IPS DF 4.7 (cell line): ENCODE data around the gene CYBA.
"Not testable (repeated sequence)": the region's sequence is repeated elsewhere in the genome, so short reads cannot be mapped to it uniquely, and the experiment has no call there.

ENCODE experiments used
- DNase-seq: peaks from one replicate; pipeline ENCODE4 v3.0.0-alpha.2; 2013; ENCODE audit warnings: low spot score; ENCODE audit errors: extremely low read depth

The CYBA gene

DNA sequence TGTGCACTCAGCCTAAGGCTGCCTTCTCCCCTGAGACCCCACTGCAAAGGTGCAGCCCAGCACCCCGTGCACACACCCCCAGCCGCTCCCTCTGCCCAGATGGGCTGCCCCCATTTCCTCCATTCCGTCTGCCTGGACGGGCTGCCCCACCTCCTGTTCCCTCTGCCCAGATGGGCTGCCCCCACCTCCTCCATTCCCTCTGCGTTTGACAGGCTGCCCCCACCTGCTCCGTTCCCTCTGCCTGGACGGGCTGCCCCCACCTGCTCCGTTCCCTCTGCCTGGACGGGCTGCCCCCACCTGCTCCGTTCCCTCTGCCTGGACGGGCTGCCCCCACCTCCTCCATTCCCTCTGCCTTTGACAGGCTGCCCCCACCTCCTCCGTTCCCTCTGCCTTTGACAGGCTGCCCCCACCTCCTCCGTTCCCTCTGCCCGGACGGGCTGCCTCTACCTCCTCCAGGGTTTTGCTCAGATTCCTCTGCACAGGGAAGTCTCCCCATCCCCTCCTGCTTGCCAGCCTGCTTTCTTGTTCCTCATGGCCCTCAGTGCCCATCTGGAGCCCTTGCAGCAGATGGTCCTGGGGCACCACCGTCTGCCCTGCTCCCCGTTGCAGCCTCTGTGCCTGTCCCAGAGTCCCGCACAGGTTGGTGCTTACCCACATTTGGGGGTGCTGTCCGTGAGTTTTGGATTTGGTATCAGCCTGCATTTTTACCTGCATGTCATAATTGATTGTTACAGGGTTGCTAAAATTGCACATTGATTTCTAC lies 35.9 kb downstream of the CYBA start:
- DNase-seq, result no peak

- DNase-seq, result no peak
Measured at GRCh38 chr16:88613911-88614817, 36.7 kb downstream of the CYBA start.

DNA sequence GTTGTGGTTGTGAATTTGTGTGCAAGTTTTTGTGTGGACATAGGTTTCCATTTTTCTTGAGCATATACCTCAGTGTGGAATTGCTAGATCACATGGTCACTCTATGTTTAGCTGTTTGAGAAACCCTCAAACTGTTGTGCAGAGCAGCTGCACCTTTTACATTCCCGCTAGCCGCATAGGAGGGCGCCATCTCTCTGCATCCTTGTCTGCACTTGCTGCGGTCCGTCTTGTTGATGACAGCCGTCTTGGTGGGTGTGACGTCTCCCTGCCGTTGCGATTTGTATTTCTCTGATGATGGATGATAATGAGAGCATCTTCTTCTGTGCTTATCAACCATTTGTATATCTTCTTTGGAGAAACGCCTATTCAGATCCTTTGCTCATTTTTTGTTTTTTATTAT lies 37.6 kb downstream of the CYBA start:
- no peak for DNase-seq

DNA sequence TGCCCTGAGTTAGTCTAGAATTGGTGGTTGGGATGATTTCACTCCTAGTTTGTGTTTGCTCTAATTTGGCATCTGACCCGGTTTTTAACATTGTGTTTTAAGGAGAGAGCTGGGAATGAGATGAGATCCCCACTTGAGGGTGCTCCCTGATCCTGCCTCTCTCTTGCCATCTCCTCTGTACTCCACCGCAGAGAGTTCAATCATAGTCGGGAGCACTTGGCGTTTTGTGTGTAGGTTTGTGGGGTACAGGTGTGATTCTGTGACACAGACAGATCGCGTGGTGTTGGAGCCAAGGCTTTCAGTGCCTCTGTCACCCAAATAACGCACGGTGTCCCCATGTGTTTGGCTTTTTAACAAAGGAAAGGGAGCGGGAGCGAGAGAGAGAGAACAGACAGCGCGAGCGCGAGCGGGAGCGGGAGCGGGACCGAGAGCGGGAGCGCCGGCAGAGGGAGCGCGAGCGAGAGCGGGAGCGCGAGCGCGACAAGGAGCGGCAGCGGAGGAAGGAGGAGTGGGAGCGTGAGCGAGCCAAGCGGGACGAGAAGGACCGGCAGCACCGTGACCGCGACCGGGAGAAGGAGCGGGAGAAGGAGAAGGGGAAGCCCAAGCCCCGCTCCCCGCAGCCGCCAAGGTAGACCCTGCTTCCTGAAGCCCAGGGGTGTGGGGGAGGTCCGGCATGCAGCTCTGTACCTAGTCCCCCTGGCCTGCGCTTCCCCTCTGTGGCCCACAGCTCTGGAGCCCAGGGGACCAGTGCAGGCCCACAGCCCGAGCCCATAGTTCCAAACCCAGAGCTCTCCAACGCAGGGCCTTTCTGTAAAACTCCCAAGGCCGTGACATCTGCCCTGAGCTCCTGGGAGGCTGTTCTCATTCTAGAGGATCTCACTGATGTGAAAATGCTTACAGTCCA lies 39.7 kb downstream of the CYBA start:
- no peak for DNase-seq

GRCh38 chr16:88610080-88610479 lies 40.8 kb downstream of the CYBA start:
- no peak for DNase-seq

- DNase-seq, result not testable (repeated sequence)
Measured at GRCh38 chr16:88609426-88609825, 41.4 kb downstream of the CYBA start.

- no peak for DNase-seq
Measured at GRCh38 chr16:88608076-88608475, 42.8 kb downstream of the CYBA start.

DNA sequence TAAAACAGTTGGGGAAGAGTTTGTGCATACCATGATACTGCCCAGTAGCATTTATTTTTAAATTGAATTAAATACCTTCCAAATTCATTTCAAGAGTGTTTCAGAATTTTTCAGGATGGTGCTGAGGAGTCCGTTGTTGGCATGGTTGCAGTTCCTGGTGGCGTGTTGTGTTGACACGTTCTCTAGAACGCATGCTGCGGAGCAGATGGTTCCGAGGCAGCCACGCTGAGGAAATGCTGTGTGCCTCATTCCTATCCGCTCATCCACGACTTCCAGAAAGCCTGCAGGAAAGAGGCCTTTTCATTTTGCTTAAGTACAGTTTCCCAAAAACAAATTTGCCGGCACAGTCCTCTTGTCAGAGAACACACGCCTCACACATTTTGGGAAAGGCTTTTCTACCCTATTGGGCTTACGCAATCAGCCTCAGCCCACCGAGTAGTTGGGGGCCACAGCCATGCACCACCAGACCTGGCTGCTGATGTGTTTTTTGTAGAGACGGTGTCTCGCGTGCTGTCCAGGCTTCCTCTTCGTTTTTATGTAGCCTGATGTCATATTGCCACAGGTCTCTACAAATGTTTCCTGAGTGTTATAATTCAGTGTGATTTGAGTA lies 44.6 kb downstream of the CYBA start:
- no peak for DNase-seq

GRCh38 chr16:88605186-88606147 lies 45.4 kb downstream of the CYBA start:
- DNase-seq, result no peak

GRCh38 chr16:88602091-88602490 lies 48.8 kb downstream of the CYBA start:
- DNase-seq, result no peak

DNA sequence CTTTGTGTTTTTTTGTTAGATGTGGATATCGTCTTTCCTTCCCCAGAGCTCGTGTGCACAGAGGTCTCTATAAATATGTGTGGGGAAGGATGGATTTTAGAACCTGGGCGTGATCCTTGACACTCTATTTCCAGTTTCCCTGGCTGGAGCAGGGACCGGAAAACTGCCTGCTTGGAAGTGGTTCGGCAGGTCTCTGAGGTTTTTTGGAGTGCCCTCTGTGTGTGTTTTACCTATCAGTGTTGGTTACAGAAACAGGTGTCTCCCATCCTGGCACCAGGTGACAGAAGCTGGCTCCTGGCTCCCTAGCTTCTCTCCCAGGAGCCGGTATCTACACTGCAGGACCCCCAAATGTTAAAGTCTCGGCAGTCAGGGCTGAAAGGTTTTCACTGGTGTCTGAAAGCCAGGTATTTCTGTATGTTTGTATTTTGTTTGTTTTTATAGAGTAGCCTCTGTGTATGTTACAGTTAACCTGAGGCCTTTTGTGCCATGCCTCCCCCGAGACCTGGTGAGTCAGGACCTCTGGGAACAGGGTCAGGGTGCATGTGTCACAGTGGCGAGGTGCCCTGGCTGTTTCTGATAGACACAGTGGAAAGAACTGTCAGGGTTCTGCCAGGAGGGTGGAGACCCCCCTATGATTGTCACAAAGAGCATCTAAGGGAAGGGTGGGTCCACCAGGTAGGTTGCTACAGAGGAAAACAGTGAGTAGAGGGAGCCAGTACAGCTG lies 49.4 kb downstream of the CYBA start:
- DNase-seq, result no peak

GRCh38 chr16:88600539-88600896 lies 50.3 kb downstream of the CYBA start:
- no peak for DNase-seq

- no peak for DNase-seq
Measured at GRCh38 chr16:88599825-88600538, 50.9 kb downstream of the CYBA start.

GRCh38 chr16:88599092-88599733 lies 51.6 kb downstream of the CYBA start:
- DNase-seq, result no peak

GRCh38 chr16:88597856-88598491 lies 52.9 kb downstream of the CYBA start:
- DNase-seq, result no peak

GRCh38 chr16:88596483-88596882 lies 54.4 kb downstream of the CYBA start:
- DNase-seq, result no peak

- no peak for DNase-seq
Measured at GRCh38 chr16:88595921-88596320, 54.9 kb downstream of the CYBA start.

- DNase-seq, result no peak
Measured at GRCh38 chr16:88595101-88595500, 55.8 kb downstream of the CYBA start.
